SHP77 treated with DMSO at 0.1 percent for 48 hours (cell line): Measurements from ENCODE around the gene TP53I13.

ENCODE experiments used
- DNase-seq: peaks from one replicate; lab custom pipeline; 2025; lab: John Stamatoyannopoulos, UW

TP53I13 gene

GRCh38 chr17:29615492-29616299 is 47.2 kb downstream of the TP53I13 start:
- DNase-seq = no peak

GRCh38 chr17:29616300-29617048 is 48.0 kb downstream of the TP53I13 start:
- DNase-seq = no peak

- DNase-seq = no peak
These were observed 48.6 kb downstream of the TP53I13 start for GRCh38 chr17:29617125-29617480.

- no peak for DNase-seq
These were observed 49.2 kb downstream of the TP53I13 start for GRCh38 chr17:29617481-29618271.

- DNase-seq = no peak
These were observed 50.0 kb downstream of the TP53I13 start for GRCh38 chr17:29618272-29619065.

- DNase-seq = no peak
These were observed 50.8 kb downstream of the TP53I13 start for GRCh38 chr17:29619251-29619650.

- no peak for DNase-seq
These were observed 51.8 kb downstream of the TP53I13 start for GRCh38 chr17:29620271-29620670.

- DNase-seq = no peak
These were observed 52.4 kb downstream of the TP53I13 start for GRCh38 chr17:29620779-29621500.

GRCh38 chr17:29621751-29622194 is 53.3 kb downstream of the TP53I13 start:
- no peak for DNase-seq
